ENCODE data around the gene BTC. TPM values are rescaled to one million over a fixed set of nuclear protein-coding genes. Genes with fewer than 3 reads are reported as not detected.

Gene BTC
- total and polyA plus RNA-seq, 9 of the 15 experiments (the other 6 are each of a cell fraction or from before 2014, with no cell fraction given): not detected

GRCh38 chr4:74768857-74769525 lies 25.3 kb downstream of the BTC start (continued):
- TF ChIP-seq ZNF561 (CRISPR knock-in tag; conservative IDR thresholded peaks at IDR 0.05): no peak
- no peak for TF ChIP-seq RFX7 (CRISPR knock-in tag; IDR thresholded peaks at IDR 0.05)
- peak; percentile 54; the same call in 1 of the 2 replicates for TF ChIP-seq FOXJ2 (tag; IDR thresholded peaks at IDR 0.05)
- 0 out of 2 replicates have a peak, but pooled peaks have one; percentile 36 for TF ChIP-seq ZBTB40 (IDR thresholded peaks at IDR 0.05)
- TF ChIP-seq ZBTB40 (CRISPR knock-in tag; IDR thresholded peaks at IDR 0.05): no peak
- no peak for TF ChIP-seq GTF2A2 (tag; IDR thresholded peaks at IDR 0.05)
- TF ChIP-seq ZFP91 (CRISPR knock-in tag; IDR thresholded peaks at IDR 0.05): no peak
- TF ChIP-seq NCOR1 (IDR thresholded peaks at IDR 0.05): no peak
